Liver (tissue), 3 donors: ENCODE measurements around the gene FKBP6.
"Not testable (repeated sequence)": the region's sequence is repeated elsewhere in the genome, so short reads cannot be mapped to it uniquely, and the experiment has no call there.

Experiments used
- CTCF ChIP-seq: fragments of 150-350 bp; IDR thresholded peaks from 2 replicates; pipeline ENCODE4 v1.5.1; 2017; ENCODE audit warnings: improper control_type of control experiment, low read depth, low read length; ENCODE audit not compliant: missing input control
- EGR1 ChIP-seq, 2 donors: IDR thresholded peaks; 2 replicates each; pipeline ENCODE4 v1.6.1; 2016 to 2018; ENCODE audit warnings: antibody characterized with exemption in 2 of 2, low read depth in 2 of 2
- FOXA1 ChIP-seq: IDR thresholded peaks from 2 replicates; pipeline ENCODE4 v1.6.1; 2016; ENCODE audit warnings: antibody characterized with exemption
- RAD21 ChIP-seq, 2 donors: IDR thresholded peaks; 2 replicates each; pipeline ENCODE4 v1.6.1; 2016; ENCODE audit warnings: antibody characterized with exemption in 2 of 2, mild to moderate bottlenecking in 2 of 2
- TAF1 ChIP-seq: conservative IDR thresholded peaks from 2 replicates; pipeline ENCODE4 v1.6.1; 2016; ENCODE audit warnings: antibody characterized with exemption, mild to moderate bottlenecking
- YY1 ChIP-seq: IDR thresholded peaks from 2 replicates; pipeline ENCODE4 v1.6.1; 2016; ENCODE audit warnings: antibody characterized with exemption, mild to moderate bottlenecking
- TF ChIP-seq, protein P1 (sequence below): IDR thresholded peaks from 2 replicates; pipeline ENCODE4 v1.6.1; 2016; ENCODE audit warnings: antibody characterized with exemption
- TF ChIP-seq, protein P2 (sequence below): IDR thresholded peaks from 2 replicates; pipeline ENCODE4 v1.6.1; 2016; ENCODE audit warnings: antibody characterized with exemption, mild to moderate bottlenecking
- donor health status: healthy.
- donor health status: healthy.

DNA sequence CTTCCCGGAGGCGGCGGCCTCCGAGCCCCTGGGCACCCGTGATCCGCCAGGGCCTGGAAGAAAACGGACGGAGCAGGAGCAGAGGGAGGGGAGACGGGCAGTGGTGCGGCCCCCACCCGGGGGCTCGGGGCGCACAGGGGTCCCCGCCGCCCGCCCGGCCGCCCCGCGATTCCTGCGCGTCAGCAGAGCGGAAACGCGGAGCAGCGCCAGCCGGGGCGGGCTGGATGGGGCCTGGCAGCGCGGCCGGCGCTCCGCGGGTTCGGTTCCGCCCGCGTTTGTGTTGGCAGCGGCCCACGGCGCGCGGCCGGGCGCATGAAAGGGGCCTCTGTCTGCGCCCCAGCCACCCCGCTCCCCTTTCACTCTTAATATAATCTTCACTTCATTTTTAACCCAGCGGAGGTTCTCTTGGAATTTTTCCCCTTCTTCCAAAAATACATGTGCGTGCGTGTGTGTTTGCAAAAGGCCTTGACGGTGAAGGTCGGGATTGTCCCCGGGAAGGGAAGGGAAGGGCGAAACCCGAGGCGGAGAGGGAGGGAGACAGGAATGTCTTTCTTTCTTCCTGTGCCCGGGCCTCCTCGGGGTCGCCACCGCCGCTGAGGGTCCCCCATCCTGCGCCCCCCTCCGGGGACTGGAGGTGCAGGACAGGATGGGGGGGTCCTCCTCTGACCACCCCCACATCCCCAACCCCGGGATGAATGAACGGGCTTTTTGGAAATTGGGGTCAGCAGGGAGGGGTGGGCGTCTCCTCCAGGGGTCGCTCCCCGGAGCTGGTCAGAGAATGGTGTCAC lies 49.6 kb downstream of the FKBP6 start:
- not testable (repeated sequence) for TF ChIP-seq EGR1 (IDR thresholded peaks at IDR 0.05; ENCODE audit: low read depth in 2 of 2); YY1; RAD21 (IDR thresholded peaks at IDR 0.05); CTCF; FOXA1; TAF1
- TF ChIP-seq, protein P1, sequence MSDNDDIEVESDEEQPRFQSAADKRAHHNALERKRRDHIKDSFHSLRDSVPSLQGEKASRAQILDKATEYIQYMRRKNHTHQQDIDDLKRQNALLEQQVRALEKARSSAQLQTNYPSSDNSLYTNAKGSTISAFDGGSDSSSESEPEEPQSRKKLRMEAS, result not testable (repeated sequence)
- TF ChIP-seq, protein P2, sequence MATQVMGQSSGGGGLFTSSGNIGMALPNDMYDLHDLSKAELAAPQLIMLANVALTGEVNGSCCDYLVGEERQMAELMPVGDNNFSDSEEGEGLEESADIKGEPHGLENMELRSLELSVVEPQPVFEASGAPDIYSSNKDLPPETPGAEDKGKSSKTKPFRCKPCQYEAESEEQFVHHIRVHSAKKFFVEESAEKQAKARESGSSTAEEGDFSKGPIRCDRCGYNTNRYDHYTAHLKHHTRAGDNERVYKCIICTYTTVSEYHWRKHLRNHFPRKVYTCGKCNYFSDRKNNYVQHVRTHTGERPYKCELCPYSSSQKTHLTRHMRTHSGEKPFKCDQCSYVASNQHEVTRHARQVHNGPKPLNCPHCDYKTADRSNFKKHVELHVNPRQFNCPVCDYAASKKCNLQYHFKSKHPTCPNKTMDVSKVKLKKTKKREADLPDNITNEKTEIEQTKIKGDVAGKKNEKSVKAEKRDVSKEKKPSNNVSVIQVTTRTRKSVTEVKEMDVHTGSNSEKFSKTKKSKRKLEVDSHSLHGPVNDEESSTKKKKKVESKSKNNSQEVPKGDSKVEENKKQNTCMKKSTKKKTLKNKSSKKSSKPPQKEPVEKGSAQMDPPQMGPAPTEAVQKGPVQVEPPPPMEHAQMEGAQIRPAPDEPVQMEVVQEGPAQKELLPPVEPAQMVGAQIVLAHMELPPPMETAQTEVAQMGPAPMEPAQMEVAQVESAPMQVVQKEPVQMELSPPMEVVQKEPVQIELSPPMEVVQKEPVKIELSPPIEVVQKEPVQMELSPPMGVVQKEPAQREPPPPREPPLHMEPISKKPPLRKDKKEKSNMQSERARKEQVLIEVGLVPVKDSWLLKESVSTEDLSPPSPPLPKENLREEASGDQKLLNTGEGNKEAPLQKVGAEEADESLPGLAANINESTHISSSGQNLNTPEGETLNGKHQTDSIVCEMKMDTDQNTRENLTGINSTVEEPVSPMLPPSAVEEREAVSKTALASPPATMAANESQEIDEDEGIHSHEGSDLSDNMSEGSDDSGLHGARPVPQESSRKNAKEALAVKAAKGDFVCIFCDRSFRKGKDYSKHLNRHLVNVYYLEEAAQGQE, result not testable (repeated sequence)
